Measurements from ENCODE around the gene ESYT1. TPM values are rescaled to one million over a fixed set of nuclear protein-coding genes. Genes with fewer than 3 reads are reported as not detected.

The ESYT1 gene
- polyA plus RNA-seq, 1 donor (not counting 4 experiments of a cell fraction or from before 2014, with no cell fraction given) = 141 TPM

GRCh38 chr12:56153678-56154065 lies 25.6 kb downstream of the ESYT1 start:
- no peak overlapping the region for H2AFZ ChIP-seq (ENCODE audit: control insufficient read depth, low read length)
- dilution Hi-C loops (cut with MboI; ENCODE audit: extremely low pct_ligation_motif_present, low sequenced_read_pairs) = no loop called here
- no peaks in the 10 kb centered on the region for H4K20me1 ChIP-seq (ENCODE audit: control insufficient read depth, extremely low read depth, insufficient read depth, low read length)
- no peak overlapping the region for H3K27ac ChIP-seq (ENCODE audit: control insufficient read depth, insufficient read depth, low read length)
- no peaks in the 10 kb centered on the region for H3K27me3 ChIP-seq (ENCODE audit: control insufficient read depth, extremely low read depth, insufficient read depth, low read length)
- no peak for FAIRE-seq
- TF ChIP-seq EZH2 (IDR thresholded peaks at IDR 0.05; ENCODE audit: low read length) = no peak
- TF ChIP-seq, protein P1, sequence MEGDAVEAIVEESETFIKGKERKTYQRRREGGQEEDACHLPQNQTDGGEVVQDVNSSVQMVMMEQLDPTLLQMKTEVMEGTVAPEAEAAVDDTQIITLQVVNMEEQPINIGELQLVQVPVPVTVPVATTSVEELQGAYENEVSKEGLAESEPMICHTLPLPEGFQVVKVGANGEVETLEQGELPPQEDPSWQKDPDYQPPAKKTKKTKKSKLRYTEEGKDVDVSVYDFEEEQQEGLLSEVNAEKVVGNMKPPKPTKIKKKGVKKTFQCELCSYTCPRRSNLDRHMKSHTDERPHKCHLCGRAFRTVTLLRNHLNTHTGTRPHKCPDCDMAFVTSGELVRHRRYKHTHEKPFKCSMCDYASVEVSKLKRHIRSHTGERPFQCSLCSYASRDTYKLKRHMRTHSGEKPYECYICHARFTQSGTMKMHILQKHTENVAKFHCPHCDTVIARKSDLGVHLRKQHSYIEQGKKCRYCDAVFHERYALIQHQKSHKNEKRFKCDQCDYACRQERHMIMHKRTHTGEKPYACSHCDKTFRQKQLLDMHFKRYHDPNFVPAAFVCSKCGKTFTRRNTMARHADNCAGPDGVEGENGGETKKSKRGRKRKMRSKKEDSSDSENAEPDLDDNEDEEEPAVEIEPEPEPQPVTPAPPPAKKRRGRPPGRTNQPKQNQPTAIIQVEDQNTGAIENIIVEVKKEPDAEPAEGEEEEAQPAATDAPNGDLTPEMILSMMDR (optimal IDR thresholded peaks at IDR 0.05 in 1 of 3, IDR thresholded peaks at IDR 0.05 in 1 of 3, conservative IDR thresholded peaks at IDR 0.05 in 1 of 3; ENCODE audit: extremely low read depth in 1 of 3, insufficient read depth in 2 of 3, low read length in 3 of 3) = no peak
- no peak overlapping the region for H3K9ac ChIP-seq (ENCODE audit: control insufficient read depth, extremely low read depth, insufficient read depth, low read length)
- peaks cover 19% of the 10 kb centered on the region for H3K4me1 ChIP-seq (ENCODE audit: control insufficient read depth, extremely low read depth, insufficient read depth, low read length)
- no peak overlapping the region for H3K4me3 ChIP-seq (ENCODE audit: control insufficient read depth in 2 of 3, extremely low read depth in 1 of 3, insufficient read depth in 2 of 3, low read depth in 1 of 3, low read length in 3 of 3)
- no peak for DNase-seq (ENCODE audit: low read depth, low spot score)
- no peaks in the 10 kb centered on the region for H3K9me1 ChIP-seq (ENCODE audit: control insufficient read depth, extremely low read depth, insufficient read depth, low read length)
- H3K9me3 ChIP-seq (ENCODE audit: control insufficient read depth, low read depth, low read length) = no peaks in the 10 kb centered on the region
- peaks cover 0 to 6% of the 10 kb centered on the region in 2 experiments for H3K36me3 ChIP-seq (ENCODE audit: control insufficient read depth in 2 of 2, extremely low read depth in 1 of 2, insufficient read depth in 2 of 2, low read length in 2 of 2)
- H3K4me2 ChIP-seq (ENCODE audit: control insufficient read depth, extremely low read depth, insufficient read depth, low read depth, low read length) = no peak overlapping the region
- H3K79me2 ChIP-seq (ENCODE audit: control insufficient read depth, insufficient read depth, low read length) = peaks cover 5% of the 10 kb centered on the region

DNA sequence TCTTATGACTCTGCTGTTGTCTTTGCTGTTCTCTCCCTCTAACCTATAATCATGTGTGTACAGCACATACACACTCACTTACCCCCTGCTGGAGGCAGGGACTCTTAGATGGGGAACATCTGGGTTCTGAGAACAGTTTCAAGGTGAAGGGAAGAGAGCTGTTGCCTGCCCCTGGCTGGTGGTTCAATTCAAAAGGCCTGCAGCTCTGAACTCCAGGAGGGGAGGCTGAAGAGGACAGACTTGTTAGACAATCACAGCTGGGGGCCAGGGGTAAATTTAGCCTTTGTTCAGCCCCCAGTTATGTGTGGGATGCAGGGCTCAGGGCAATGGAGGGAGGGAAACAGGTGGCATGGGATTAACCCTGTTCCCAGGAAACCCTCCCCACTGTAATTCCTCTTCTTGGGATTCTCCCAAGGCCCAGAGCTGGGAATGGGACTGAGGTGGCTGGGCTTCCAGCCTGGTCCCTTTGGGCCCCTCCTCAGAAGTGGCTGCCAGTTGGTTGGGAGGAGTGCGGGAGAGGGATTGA lies 26.2 kb downstream of the ESYT1 start:
- Histone ChIP-seq H4K20me1 (ENCODE audit: control insufficient read depth, extremely low read depth, insufficient read depth, low read length) (no peaks in the 10 kb centered on the region), H2AFZ (ENCODE audit: control insufficient read depth, low read length) (no peak overlapping the region), H3K36me3 (ENCODE audit: control insufficient read depth in 2 of 2, extremely low read depth in 1 of 2, insufficient read depth in 2 of 2, low read length in 2 of 2) (peaks cover 5 to 7% of the 10 kb centered on the region in 2 experiments), H3K9me1 (ENCODE audit: control insufficient read depth, extremely low read depth, insufficient read depth, low read length) (no peaks in the 10 kb centered on the region), H3K27ac (ENCODE audit: control insufficient read depth, insufficient read depth, low read length) (no peak overlapping the region), H3K9me3 (ENCODE audit: control insufficient read depth, low read depth, low read length) (no peaks in the 10 kb centered on the region), H3K4me2 (ENCODE audit: control insufficient read depth, extremely low read depth, insufficient read depth, low read depth, low read length) (no peak overlapping the region), H3K79me2 (ENCODE audit: control insufficient read depth, insufficient read depth, low read length) (peaks cover 12% of the 10 kb centered on the region), H3K4me1 (ENCODE audit: control insufficient read depth, extremely low read depth, insufficient read depth, low read length) (peaks cover 19% of the 10 kb centered on the region), H3K27me3 (ENCODE audit: control insufficient read depth, extremely low read depth, insufficient read depth, low read length) (no peaks in the 10 kb centered on the region), H3K9ac (ENCODE audit: control insufficient read depth, extremely low read depth, insufficient read depth, low read length) (no peak overlapping the region), H3K4me3 (ENCODE audit: control insufficient read depth in 2 of 3, extremely low read depth in 1 of 3, insufficient read depth in 2 of 3, low read depth in 1 of 3, low read length in 3 of 3) (no peak overlapping the region)
- dilution Hi-C loops (cut with MboI; ENCODE audit: extremely low pct_ligation_motif_present, low sequenced_read_pairs) = no loop called here
- FAIRE-seq (no peak), DNase-seq (ENCODE audit: low read depth, low spot score) (no peak)
- TF ChIP-seq, protein P1 (optimal IDR thresholded peaks at IDR 0.05 in 1 of 3, IDR thresholded peaks at IDR 0.05 in 1 of 3, conservative IDR thresholded peaks at IDR 0.05 in 1 of 3; ENCODE audit: extremely low read depth in 1 of 3, insufficient read depth in 2 of 3, low read length in 3 of 3) = no peak
- no peak for TF ChIP-seq EZH2 (IDR thresholded peaks at IDR 0.05; ENCODE audit: low read length)
